C4-2B (cell line): ENCODE measurements around the gene IGSF5.
"Not testable (repeated sequence)": the region's sequence is repeated elsewhere in the genome, so short reads cannot be mapped to it uniquely, and the experiment has no call there.

Experiments used
- H3K27ac ChIP-seq: fragments of 450-650 bp; 2 replicates; pipeline ENCODE4 v1.5.1; 2017
- ZFX ChIP-seq: fragments of 450-650 bp; IDR thresholded peaks from 2 replicates; pipeline ENCODE4 v1.6.1; 2017
- TF ChIP-seq, protein P1 (sequence below): fragments of 450-650 bp; conservative IDR thresholded peaks from 2 replicates; pipeline ENCODE4 v1.5.1; 2017; ENCODE audit warnings: mild to moderate bottlenecking

Gene IGSF5

DNA sequence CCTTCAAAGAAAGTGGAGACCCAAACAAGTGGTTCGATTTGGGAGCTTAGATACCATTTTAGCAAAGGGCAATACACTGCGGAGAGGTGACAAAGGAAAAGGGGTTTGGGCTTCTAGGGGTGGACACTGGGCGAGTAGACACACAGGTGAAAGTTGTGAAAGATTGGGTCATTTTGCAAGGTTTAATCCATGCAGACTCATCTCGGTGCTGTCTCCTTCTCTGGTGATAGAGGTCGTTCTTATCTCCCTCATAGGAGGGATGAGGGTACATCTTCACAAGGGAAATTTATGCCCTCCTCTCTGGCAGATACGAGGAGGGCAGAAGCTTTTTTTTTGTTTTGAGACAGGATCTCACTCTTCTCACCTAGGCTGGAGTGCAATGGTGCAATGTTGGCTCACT, 6.4 kb upstream of the IGSF5 start:
- H3K27ac ChIP-seq: no peak overlapping the region
- TF ChIP-seq ZFX: no peak
- TF ChIP-seq, protein P1, sequence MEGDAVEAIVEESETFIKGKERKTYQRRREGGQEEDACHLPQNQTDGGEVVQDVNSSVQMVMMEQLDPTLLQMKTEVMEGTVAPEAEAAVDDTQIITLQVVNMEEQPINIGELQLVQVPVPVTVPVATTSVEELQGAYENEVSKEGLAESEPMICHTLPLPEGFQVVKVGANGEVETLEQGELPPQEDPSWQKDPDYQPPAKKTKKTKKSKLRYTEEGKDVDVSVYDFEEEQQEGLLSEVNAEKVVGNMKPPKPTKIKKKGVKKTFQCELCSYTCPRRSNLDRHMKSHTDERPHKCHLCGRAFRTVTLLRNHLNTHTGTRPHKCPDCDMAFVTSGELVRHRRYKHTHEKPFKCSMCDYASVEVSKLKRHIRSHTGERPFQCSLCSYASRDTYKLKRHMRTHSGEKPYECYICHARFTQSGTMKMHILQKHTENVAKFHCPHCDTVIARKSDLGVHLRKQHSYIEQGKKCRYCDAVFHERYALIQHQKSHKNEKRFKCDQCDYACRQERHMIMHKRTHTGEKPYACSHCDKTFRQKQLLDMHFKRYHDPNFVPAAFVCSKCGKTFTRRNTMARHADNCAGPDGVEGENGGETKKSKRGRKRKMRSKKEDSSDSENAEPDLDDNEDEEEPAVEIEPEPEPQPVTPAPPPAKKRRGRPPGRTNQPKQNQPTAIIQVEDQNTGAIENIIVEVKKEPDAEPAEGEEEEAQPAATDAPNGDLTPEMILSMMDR: no peak

DNA sequence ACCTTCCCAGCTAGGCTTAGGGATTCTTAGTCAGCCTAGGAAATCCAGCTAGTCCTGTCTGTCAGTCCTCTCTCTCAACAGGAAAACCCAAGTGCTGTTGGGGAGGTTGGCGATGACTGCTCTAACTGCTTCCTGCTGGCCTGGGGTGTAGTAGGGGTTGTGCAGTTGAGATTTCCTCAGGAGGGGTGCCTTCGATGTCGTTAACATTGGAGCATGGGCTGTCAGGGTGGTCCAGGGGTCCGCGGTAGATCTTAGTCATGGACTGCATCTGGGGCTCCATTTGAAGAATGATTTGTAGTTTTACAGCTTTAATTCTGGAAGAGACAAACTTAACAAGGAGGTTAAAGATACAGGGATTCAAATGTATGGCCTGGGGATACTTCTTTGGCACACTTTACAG, 5.5 kb upstream of the IGSF5 start:
- not testable (repeated sequence) for H3K27ac ChIP-seq

DNA sequence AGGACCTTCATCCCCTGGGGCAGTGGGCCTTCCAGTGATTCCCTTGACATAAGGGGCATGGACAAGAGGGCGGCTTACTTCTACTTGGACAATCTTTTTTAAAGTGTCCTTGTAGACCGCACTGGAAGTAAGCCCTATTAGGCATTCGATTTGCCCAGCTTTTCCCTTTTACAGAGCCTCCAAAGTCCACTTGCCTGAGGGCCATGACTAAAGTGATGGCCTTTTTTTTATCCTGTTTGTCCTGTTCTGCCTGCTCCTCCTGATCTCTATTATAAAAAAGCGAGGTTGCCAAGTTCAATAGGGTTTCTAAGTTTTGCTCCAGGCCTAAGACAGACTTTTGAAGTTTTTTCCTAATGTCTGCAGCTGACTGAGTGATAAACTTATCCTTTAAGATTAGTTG, 2.4 kb upstream of the IGSF5 start:
- not testable (repeated sequence) for H3K27ac ChIP-seq

- H3K27ac ChIP-seq: not testable (repeated sequence)
These were observed 349 bp downstream of the IGSF5 start for GRCh38 chr21:39745332-39745731.

DNA sequence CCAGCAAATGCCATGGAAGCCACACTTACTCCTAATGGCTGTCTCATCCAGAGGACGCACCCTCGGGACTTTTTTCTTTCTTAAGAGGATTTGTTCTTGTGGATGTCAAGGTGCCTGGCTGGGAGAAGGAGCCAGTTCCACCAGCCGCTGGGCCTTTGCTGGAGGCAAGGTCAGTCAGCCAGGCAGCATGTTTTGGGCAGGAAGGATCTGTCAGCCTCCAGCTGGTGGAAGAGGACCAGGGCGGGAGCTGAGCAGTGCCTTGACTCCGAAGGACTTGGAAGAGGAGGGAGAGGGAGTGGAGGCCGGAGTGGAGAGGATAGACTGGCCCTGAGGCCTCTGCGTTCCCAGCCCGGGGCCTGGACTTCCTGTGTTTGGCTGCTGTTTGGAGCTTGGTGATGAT, 5.7 kb downstream of the IGSF5 start:
- no peak overlapping the region for H3K27ac ChIP-seq
- no peak for TF ChIP-seq ZFX
- TF ChIP-seq, protein P1: no peak

DNA sequence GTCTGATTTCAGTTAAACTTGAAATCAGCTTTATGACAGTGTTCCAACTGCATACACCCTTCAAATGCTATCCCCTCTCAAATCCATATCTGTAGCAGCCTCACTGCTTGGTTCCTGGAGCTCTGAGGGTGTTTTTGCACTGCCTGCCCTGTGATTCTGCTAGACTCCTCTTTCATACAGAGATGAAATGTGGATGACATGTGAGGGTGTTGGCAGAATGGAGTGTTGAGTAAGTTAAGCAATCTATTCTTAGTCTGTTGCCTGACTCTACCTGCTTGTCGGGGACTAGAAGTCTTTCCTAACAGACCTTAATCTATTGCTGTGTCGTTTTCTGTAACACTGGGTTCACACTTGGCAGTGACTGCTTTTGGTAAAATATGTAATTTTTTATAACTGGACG, 9.8 kb downstream of the IGSF5 start:
- TF ChIP-seq ZFX: no peak
- TF ChIP-seq, protein P1: no peak
- no peak overlapping the region for H3K27ac ChIP-seq

DNA sequence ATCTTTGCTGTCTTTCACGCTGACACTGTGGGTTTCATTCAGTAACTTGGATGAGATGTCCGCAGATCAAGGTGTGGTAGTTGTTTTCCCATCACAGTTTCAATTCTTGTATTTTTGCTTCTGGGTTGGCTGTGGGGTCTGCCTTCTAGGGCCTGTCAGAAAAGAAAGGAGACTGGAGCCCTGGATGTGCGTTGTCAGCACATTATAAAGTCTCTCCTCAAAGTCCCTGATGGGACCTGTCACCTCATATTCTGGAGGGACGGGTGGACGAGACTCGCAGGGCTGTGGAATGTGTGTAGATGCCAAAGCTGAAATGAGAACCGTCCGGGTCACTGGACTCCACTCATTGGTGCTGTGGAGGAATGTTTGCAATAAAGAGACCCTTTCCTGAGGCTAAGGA, 11.3 kb downstream of the IGSF5 start:
- H3K27ac ChIP-seq: no peak overlapping the region
- no peak for TF ChIP-seq ZFX
- TF ChIP-seq, protein P1: no peak

GRCh38 chr21:39763272-39763970, 18.4 kb downstream of the IGSF5 start:
- TF ChIP-seq, protein P1: no peak
- TF ChIP-seq ZFX: no peak
- no peak overlapping the region for H3K27ac ChIP-seq

- no peak overlapping the region for H3K27ac ChIP-seq
- TF ChIP-seq ZFX: no peak
- TF ChIP-seq, protein P1: no peak
These were observed 29.2 kb downstream of the IGSF5 start for GRCh38 chr21:39774227-39774626.
